Occipital lobe (tissue), 2 donors: ENCODE measurements around the gene SLC12A8. TPM values are rescaled to one million over a fixed set of nuclear protein-coding genes. Genes with fewer than 3 reads are reported as not detected.
"Not testable (repeated sequence)": the region's sequence is repeated elsewhere in the genome, so short reads cannot be mapped to it uniquely, and the experiment has no call there.

Source experiments
- DNase-seq: peaks from one replicate; lab custom pipeline; 2025; lab: John Stamatoyannopoulos, UW
- total RNA-seq: library from RNA; depleted of rRNA; stranded (reverse); fragments of >200 nt; gene quantifications from one replicate; pipeline ENCODE4 v1.2.3, GENCODE V29; 2014

SLC12A8 gene
- total RNA-seq, 1 donor from 2014 or later, result 2.7 TPM

GRCh38 chr3:125116311-125117080 is 96.1 kb downstream of the SLC12A8 start:
- DNase-seq, result no peak

GRCh38 chr3:125115640-125116039 is 96.9 kb downstream of the SLC12A8 start:
- DNase-seq, result no peak

GRCh38 chr3:125112981-125113380 is 99.6 kb downstream of the SLC12A8 start:
- DNase-seq, result no peak

GRCh38 chr3:125110876-125111480 is 101.6 kb downstream of the SLC12A8 start:
- no peak for DNase-seq

- no peak for DNase-seq
These were observed 102.3 kb downstream of the SLC12A8 start for GRCh38 chr3:125110016-125110875.

- DNase-seq, result no peak
These were observed 103.0 kb downstream of the SLC12A8 start for GRCh38 chr3:125109536-125109925.

GRCh38 chr3:125108833-125109535 is 103.6 kb downstream of the SLC12A8 start:
- no peak for DNase-seq

- no peak for DNase-seq
These were observed 104.5 kb downstream of the SLC12A8 start for GRCh38 chr3:125107861-125108567.

GRCh38 chr3:125107363-125107762 is 105.2 kb downstream of the SLC12A8 start:
- no peak for DNase-seq

- DNase-seq, result no peak
These were observed 107.4 kb downstream of the SLC12A8 start for GRCh38 chr3:125105116-125105515.

- no peak for DNase-seq
These were observed 107.9 kb downstream of the SLC12A8 start for GRCh38 chr3:125104639-125105038.

GRCh38 chr3:125103406-125103805 is 109.1 kb downstream of the SLC12A8 start:
- no peak for DNase-seq

- no peak for DNase-seq
These were observed 110.1 kb downstream of the SLC12A8 start for GRCh38 chr3:125102470-125102869.

GRCh38 chr3:125098611-125099291 is 113.8 kb downstream of the SLC12A8 start:
- DNase-seq, result no peak

- no peak for DNase-seq
These were observed 121.9 kb downstream of the SLC12A8 start for GRCh38 chr3:125090649-125091048.

- DNase-seq, result no peak
These were observed 124.7 kb downstream of the SLC12A8 start for GRCh38 chr3:125087768-125088391.

- no peak for DNase-seq
These were observed 127.4 kb downstream of the SLC12A8 start for GRCh38 chr3:125085166-125085565.

- DNase-seq, result no peak
These were observed 128.8 kb downstream of the SLC12A8 start for GRCh38 chr3:125083776-125084175.

- not testable (repeated sequence) for DNase-seq
These were observed 130.2 kb downstream of the SLC12A8 start for GRCh38 chr3:125082339-125082738.

GRCh38 chr3:125080077-125080476 is 132.5 kb downstream of the SLC12A8 start:
- DNase-seq, result no peak
